Panc1 (cell line): Measurements from ENCODE around the gene CLEC4M. TPM values are rescaled to one million over a fixed set of nuclear protein-coding genes. Genes with fewer than 3 reads are reported as not detected.

Experiments
- ATAC-seq: fragments of 200-7000 bp; cut with Tn5 transposase; 2 replicates; pipeline ENCODE4 v1.9.1; 2020; ENCODE audit warnings: mild to moderate bottlenecking, moderate library complexity
- BruUV-seq: library from RNA; stranded (reverse); fragments of 400-500 nt; replicated peaks from 2 replicates; lab custom pipeline; 2021; lab: Mats Ljungman, UMichigan
- CTCF ChIA-PET: fragments of 300-600 bp; sonication (Branson Sonifier 250); formaldehyde crosslinking; loops from one replicate; lab custom pipeline; 2022; ENCODE audit warnings: antibody characterized with exemption; lab: Charles Lee
- POLR2A ChIA-PET: fragments of 300-600 bp; sonication (Branson Sonifier 250); formaldehyde crosslinking; loops from one replicate; lab custom pipeline; 2022; ENCODE audit warnings: antibody characterized with exemption; lab: Charles Lee
- DNase-seq: peaks from one replicate; pipeline ENCODE4 v3.0.0-alpha.2; 2010; ENCODE audit warnings: low read depth, low spot score
- H3K27ac ChIP-seq: 2 replicates; pipeline ENCODE4 v1.5.1; 2011; ENCODE audit warnings: mild to moderate bottlenecking, low read length, inconsistent platforms
- H3K27me3 ChIP-seq: fragments of 200-500 bp; sonication (Bioruptor generic); 2 replicates; pipeline ENCODE4 v1.6.0; 2014; ENCODE audit warnings: low read length, inconsistent platforms; ENCODE audit not compliant: control insufficient read depth, insufficient read depth
- H3K36me3 ChIP-seq: fragments of 200-500 bp; sonication (Bioruptor generic); 2 replicates; pipeline ENCODE4 v1.5.1; 2014; ENCODE audit warnings: inconsistent platforms, mild to moderate bottlenecking, low read length, moderate library complexity; ENCODE audit not compliant: control insufficient read depth, insufficient read depth
- H3K4me1 ChIP-seq: 2 replicates; pipeline ENCODE4 v1.5.1; 2011; ENCODE audit warnings: inconsistent platforms, mild to moderate bottlenecking, low read length, moderate library complexity; ENCODE audit not compliant: control insufficient read depth, insufficient read depth
- H3K4me3 ChIP-seq, 2 experiments: 2 replicates each; pipeline ENCODE4 v1.5.1; 2011 to 2012; ENCODE audit warnings: low read depth in 2 of 2, low read length in 2 of 2, mild to moderate bottlenecking in 2 of 2, inconsistent platforms in 1 of 2, moderate library complexity in 1 of 2
- H3K9me3 ChIP-seq: fragments of 200-500 bp; sonication (Bioruptor generic); 2 replicates; pipeline ENCODE4 v1.5.1; 2014; ENCODE audit warnings: low read depth, mild to moderate bottlenecking, inconsistent platforms, low read length, moderate library complexity; ENCODE audit not compliant: control insufficient read depth, insufficient read depth
- POLR2AphosphoS5 ChIP-seq: IDR thresholded peaks from 2 replicates; pipeline ENCODE4 v1.6.1; 2012; ENCODE audit warnings: mild to moderate bottlenecking, low read depth, low read length, moderate library complexity
- SIN3A ChIP-seq: IDR thresholded peaks from 2 replicates; pipeline ENCODE4 v1.6.1; 2012; ENCODE audit warnings: low read depth, mild to moderate bottlenecking, low read length, moderate library complexity, borderline replicate concordance; ENCODE audit not compliant: insufficient read depth
- TCF7L2 ChIP-seq: IDR thresholded peaks from 2 replicates; pipeline ENCODE4 v1.6.1; 2011; ENCODE audit warnings: mild to moderate bottlenecking, low read depth, low read length, inconsistent platforms
- in situ Hi-C: cut with HindIII; loops from 2 replicates; pipeline ENCODE4 v1.10.0; 2016; ENCODE audit warnings: low sequenced_read_pairs, low pct_unique_long_range_greater_than_20kb
- intact Hi-C: fragments of 100-400 bp; cut with micrococcal nuclease; formaldehyde crosslinking; loops from one replicate; pipeline ENCODE4 v1.10.0; 2022; ENCODE audit not compliant: unreplicated experiment
- total RNA-seq: library from RNA; stranded (reverse); gene quantifications from one replicate; pipeline ENCODE4 v1.2.1, GENCODE V29; 2021; ENCODE audit not compliant: unreplicated experiment
- TF ChIP-seq, protein P1 (sequence below): fragments of 450-650 bp; IDR thresholded peaks from 2 replicates; pipeline ENCODE4 v1.5.1; 2017; ENCODE audit warnings: mild to moderate bottlenecking
- TF ChIP-seq, protein P2 (sequence below), 2 experiments: IDR thresholded peaks; 2 replicates each; pipeline ENCODE4 v1.6.1; 2011 to 2012; ENCODE audit warnings: low read depth in 2 of 2, control low read depth in 1 of 2, low read length in 1 of 2, mild to moderate bottlenecking in 1 of 2, moderate library complexity in 1 of 2; ENCODE audit not compliant: insufficient read depth in 1 of 2

The CLEC4M gene
- total RNA-seq, 1 experiment from 2014 or later = not detected

DNA sequence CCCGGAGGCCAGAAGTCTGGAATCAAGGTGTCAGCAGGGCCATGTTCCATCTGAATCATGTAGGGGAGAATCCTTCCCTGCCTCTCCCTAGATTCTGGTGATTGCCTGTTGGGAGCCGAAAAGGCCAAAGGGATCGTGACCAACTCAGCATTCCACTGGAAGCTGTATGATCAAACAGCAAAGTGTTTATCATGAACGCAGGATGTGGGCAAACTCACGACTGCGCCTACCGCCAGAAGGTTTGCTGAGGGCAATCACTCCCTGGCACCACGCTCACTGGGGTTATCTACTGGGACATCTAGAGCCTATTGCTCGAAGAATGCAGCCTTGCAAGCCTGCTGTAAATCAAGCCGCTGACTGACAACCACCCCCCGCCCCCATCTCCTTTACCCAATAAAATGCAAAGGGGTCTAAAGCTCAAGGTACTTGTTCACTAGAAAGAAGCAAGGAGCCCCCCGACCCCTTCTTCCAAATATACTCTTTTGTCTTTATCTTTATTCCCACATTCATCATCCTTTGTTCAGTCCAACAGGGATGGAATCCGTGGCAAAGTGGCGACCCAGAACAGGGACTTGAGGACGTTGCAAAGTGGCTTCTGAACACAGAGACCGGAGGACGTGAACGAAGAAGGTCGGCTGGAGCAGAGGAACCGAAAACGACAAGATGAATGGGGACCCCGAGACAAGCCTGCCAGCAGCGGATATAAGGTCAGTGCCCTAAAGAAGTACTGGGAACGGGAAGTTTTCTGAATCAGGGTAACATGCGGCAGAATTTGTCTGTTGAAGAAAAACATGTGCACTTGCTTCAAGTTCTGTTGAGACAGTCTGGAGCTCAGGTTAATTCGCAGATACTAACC lies 16.8 kb downstream of the CLEC4M start:
- intact Hi-C loops (no loop called here), in situ Hi-C loops (no loop called here)
- no peak overlapping the region for H3K27ac ChIP-seq
- ATAC-seq (no peak), DNase-seq (no peak)
- no peak overlapping the region for H3K4me3 ChIP-seq
- TF ChIP-seq SIN3A (no peak), TCF7L2 (no peak), POLR2AphosphoS5 (no peak)
- TF ChIP-seq, protein P1, sequence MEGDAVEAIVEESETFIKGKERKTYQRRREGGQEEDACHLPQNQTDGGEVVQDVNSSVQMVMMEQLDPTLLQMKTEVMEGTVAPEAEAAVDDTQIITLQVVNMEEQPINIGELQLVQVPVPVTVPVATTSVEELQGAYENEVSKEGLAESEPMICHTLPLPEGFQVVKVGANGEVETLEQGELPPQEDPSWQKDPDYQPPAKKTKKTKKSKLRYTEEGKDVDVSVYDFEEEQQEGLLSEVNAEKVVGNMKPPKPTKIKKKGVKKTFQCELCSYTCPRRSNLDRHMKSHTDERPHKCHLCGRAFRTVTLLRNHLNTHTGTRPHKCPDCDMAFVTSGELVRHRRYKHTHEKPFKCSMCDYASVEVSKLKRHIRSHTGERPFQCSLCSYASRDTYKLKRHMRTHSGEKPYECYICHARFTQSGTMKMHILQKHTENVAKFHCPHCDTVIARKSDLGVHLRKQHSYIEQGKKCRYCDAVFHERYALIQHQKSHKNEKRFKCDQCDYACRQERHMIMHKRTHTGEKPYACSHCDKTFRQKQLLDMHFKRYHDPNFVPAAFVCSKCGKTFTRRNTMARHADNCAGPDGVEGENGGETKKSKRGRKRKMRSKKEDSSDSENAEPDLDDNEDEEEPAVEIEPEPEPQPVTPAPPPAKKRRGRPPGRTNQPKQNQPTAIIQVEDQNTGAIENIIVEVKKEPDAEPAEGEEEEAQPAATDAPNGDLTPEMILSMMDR = no peak
- TF ChIP-seq, protein P2, sequence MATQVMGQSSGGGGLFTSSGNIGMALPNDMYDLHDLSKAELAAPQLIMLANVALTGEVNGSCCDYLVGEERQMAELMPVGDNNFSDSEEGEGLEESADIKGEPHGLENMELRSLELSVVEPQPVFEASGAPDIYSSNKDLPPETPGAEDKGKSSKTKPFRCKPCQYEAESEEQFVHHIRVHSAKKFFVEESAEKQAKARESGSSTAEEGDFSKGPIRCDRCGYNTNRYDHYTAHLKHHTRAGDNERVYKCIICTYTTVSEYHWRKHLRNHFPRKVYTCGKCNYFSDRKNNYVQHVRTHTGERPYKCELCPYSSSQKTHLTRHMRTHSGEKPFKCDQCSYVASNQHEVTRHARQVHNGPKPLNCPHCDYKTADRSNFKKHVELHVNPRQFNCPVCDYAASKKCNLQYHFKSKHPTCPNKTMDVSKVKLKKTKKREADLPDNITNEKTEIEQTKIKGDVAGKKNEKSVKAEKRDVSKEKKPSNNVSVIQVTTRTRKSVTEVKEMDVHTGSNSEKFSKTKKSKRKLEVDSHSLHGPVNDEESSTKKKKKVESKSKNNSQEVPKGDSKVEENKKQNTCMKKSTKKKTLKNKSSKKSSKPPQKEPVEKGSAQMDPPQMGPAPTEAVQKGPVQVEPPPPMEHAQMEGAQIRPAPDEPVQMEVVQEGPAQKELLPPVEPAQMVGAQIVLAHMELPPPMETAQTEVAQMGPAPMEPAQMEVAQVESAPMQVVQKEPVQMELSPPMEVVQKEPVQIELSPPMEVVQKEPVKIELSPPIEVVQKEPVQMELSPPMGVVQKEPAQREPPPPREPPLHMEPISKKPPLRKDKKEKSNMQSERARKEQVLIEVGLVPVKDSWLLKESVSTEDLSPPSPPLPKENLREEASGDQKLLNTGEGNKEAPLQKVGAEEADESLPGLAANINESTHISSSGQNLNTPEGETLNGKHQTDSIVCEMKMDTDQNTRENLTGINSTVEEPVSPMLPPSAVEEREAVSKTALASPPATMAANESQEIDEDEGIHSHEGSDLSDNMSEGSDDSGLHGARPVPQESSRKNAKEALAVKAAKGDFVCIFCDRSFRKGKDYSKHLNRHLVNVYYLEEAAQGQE (IDR thresholded peaks at IDR 0.05; ENCODE audit: insufficient read depth in 1 of 2, low read depth in 2 of 2, low read length in 1 of 2) = no peak
- no peaks in the 10 kb centered on the region for H3K27me3 ChIP-seq
- no peaks in the 10 kb centered on the region for H3K9me3 ChIP-seq
- BruUV-seq = no TSS peak
- H3K4me1 ChIP-seq = no peaks in the 10 kb centered on the region
- no peaks in the 10 kb centered on the region for H3K36me3 ChIP-seq
- ChIA-PET CTCF (no interaction called here), POLR2A (interaction anchor here (0.5 kb wide), 1 partner anchor 55 kb away, joined by 4 read pairs; no protein-coding TSS in a partner anchor)

DNA sequence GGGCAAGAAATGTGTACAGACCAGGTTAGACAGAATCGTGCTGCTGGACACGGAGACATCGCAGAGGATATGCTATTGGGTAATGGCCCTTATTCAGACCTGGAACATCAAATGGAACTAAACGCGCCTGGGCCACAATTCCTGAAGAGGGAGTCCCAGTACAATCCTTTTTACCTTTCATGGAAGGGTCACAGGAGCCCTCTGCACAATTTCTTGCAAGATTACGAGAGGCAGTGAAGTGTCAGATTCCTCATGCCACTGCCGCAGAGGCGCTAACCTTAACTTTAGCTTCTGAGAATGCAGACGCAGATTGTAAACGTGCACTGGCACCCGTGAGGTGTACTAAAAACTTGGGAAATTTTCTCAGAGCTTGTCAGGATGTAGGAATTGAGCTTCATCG lies 18.1 kb downstream of the CLEC4M start:
- intact Hi-C loops = no loop called here
- BruUV-seq = no TSS peak
- POLR2A ChIA-PET = no interaction called here

More for the DNA sequence above, 18.1 kb downstream of the CLEC4M start:
- H3K4me1 ChIP-seq = no peaks in the 10 kb centered on the region
- no peaks in the 10 kb centered on the region for H3K27me3 ChIP-seq
- H3K9me3 ChIP-seq = no peaks in the 10 kb centered on the region
- H3K4me3 ChIP-seq = no peak overlapping the region
- DNase-seq (no peak), ATAC-seq (no peak)
- H3K36me3 ChIP-seq = no peaks in the 10 kb centered on the region
- TF ChIP-seq, protein P2 (IDR thresholded peaks at IDR 0.05; ENCODE audit: insufficient read depth in 1 of 2, low read depth in 2 of 2, low read length in 1 of 2) = no peak
- TF ChIP-seq, protein P1 = no peak; the same call in 1 of the 2 replicates
- no peak for TF ChIP-seq POLR2AphosphoS5
- TF ChIP-seq TCF7L2 = no peak
- no peak for TF ChIP-seq SIN3A
- CTCF ChIA-PET = interaction anchor here (0.6 kb wide), 1 partner anchor 18 kb away, joined by 3 read pairs; no protein-coding TSS in a partner anchor
- in situ Hi-C loops = no loop called here
- H3K27ac ChIP-seq = no peak overlapping the region
